OCI-LY3 (cell line): ENCODE results near the gene MPHOSPH8.
"Not testable (repeated sequence)": the region's sequence is repeated elsewhere in the genome, so short reads cannot be mapped to it uniquely, and the experiment has no call there.

Experiments
- EZH2phosphoT487 ChIP-seq: fragments of 200-600 bp; shearing (Covaris generic); IDR thresholded peaks from 2 replicates; pipeline ENCODE4 v1.6.1; 2018; ENCODE audit warnings: antibody characterized with exemption, mixed run types, low read depth
- TF ChIP-seq, protein P1 (sequence below): fragments of 200-600, 300-600 bp; sonication (generic); IDR thresholded peaks from 2 replicates; pipeline ENCODE4 v1.5.1; 2014; ENCODE audit warnings: antibody characterized with exemption, low read length, low read depth

DNA sequence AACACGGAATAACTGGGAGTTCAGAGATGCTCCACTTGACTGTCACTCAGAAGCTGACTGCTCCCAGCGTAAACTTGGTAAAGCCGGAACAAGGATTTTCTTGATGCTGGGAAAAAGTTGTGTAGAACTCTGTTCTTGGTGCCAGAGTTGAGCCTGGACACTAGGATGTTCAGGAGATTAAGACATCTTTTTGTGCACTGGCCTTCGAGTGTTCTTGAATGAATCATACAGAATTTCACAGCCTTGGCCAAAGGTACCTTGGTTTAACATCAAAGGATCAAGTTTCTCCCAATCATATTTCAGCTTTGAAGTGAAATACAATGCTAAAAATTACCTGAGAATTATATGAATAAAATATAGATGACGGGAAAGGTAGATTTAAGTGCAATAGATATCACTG is 67.5 kb downstream of the MPHOSPH8 start:
- TF ChIP-seq EZH2phosphoT487, result not testable (repeated sequence)
- TF ChIP-seq, protein P1, sequence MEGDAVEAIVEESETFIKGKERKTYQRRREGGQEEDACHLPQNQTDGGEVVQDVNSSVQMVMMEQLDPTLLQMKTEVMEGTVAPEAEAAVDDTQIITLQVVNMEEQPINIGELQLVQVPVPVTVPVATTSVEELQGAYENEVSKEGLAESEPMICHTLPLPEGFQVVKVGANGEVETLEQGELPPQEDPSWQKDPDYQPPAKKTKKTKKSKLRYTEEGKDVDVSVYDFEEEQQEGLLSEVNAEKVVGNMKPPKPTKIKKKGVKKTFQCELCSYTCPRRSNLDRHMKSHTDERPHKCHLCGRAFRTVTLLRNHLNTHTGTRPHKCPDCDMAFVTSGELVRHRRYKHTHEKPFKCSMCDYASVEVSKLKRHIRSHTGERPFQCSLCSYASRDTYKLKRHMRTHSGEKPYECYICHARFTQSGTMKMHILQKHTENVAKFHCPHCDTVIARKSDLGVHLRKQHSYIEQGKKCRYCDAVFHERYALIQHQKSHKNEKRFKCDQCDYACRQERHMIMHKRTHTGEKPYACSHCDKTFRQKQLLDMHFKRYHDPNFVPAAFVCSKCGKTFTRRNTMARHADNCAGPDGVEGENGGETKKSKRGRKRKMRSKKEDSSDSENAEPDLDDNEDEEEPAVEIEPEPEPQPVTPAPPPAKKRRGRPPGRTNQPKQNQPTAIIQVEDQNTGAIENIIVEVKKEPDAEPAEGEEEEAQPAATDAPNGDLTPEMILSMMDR, result not testable (repeated sequence)
